GM18508 (cell line): ENCODE data around the gene BCAP29.

ENCODE experiments used
- ATAC-seq: cut with Tn5 transposase; IDR thresholded peaks from one replicate; pipeline ENCODE4 v1.9.1; 2021; ENCODE audit warnings: moderate number of reproducible peaks; ENCODE audit not compliant: insufficient read depth, unreplicated experiment

BCAP29 gene

GRCh38 chr7:107581387-107582013, 1.5 kb downstream of the BCAP29 start:
- ATAC-seq = no peak

- no peak for ATAC-seq
Observed at GRCh38 chr7:107582875-107583274, 2.8 kb downstream of the BCAP29 start.

- ATAC-seq = no peak
Observed at GRCh38 chr7:107584716-107585115, 4.7 kb downstream of the BCAP29 start.

- no peak for ATAC-seq
Observed at GRCh38 chr7:107588529-107589130, 8.6 kb downstream of the BCAP29 start.

GRCh38 chr7:107591421-107591820, 11.4 kb downstream of the BCAP29 start:
- no peak for ATAC-seq

- no peak for ATAC-seq
Observed at GRCh38 chr7:107592361-107593024, 12.4 kb downstream of the BCAP29 start.

GRCh38 chr7:107593025-107593410, 13.0 kb downstream of the BCAP29 start:
- ATAC-seq = no peak

- no peak for ATAC-seq
Observed at GRCh38 chr7:107594961-107595737, 15.1 kb downstream of the BCAP29 start.

GRCh38 chr7:107596881-107597581, 17.0 kb downstream of the BCAP29 start:
- ATAC-seq = no peak

GRCh38 chr7:107597582-107597916, 17.5 kb downstream of the BCAP29 start:
- ATAC-seq = no peak

- no peak for ATAC-seq
Observed at GRCh38 chr7:107597953-107598352, 17.9 kb downstream of the BCAP29 start.

GRCh38 chr7:107599262-107599661, 19.2 kb downstream of the BCAP29 start:
- no peak for ATAC-seq

GRCh38 chr7:107600816-107601215, 20.8 kb downstream of the BCAP29 start:
- ATAC-seq = no peak

- no peak for ATAC-seq
Observed at GRCh38 chr7:107605218-107605815, 25.3 kb downstream of the BCAP29 start.

GRCh38 chr7:107606303-107606702, 26.3 kb downstream of the BCAP29 start:
- ATAC-seq = no peak

- ATAC-seq = no peak
Observed at GRCh38 chr7:107609811-107610261, 29.8 kb downstream of the BCAP29 start.

- ATAC-seq = no peak
Observed at GRCh38 chr7:107610323-107610722, 30.3 kb downstream of the BCAP29 start.

- no peak for ATAC-seq
Observed at GRCh38 chr7:107613439-107613838, 33.4 kb downstream of the BCAP29 start.

GRCh38 chr7:107613948-107614347, 33.9 kb downstream of the BCAP29 start:
- no peak for ATAC-seq

- ATAC-seq = no peak
Observed at GRCh38 chr7:107614425-107614824, 34.4 kb downstream of the BCAP29 start.
